ENCODE measurements around the gene AEBP1.

Gene AEBP1

GRCh38 chr7:44076101-44076895, 27.8 kb upstream of the AEBP1 start:
- no peak for DNase-seq (ENCODE audit: extremely low read depth, low read depth)
- TF ChIP-seq, protein P1, sequence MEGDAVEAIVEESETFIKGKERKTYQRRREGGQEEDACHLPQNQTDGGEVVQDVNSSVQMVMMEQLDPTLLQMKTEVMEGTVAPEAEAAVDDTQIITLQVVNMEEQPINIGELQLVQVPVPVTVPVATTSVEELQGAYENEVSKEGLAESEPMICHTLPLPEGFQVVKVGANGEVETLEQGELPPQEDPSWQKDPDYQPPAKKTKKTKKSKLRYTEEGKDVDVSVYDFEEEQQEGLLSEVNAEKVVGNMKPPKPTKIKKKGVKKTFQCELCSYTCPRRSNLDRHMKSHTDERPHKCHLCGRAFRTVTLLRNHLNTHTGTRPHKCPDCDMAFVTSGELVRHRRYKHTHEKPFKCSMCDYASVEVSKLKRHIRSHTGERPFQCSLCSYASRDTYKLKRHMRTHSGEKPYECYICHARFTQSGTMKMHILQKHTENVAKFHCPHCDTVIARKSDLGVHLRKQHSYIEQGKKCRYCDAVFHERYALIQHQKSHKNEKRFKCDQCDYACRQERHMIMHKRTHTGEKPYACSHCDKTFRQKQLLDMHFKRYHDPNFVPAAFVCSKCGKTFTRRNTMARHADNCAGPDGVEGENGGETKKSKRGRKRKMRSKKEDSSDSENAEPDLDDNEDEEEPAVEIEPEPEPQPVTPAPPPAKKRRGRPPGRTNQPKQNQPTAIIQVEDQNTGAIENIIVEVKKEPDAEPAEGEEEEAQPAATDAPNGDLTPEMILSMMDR (IDR thresholded peaks at IDR 0.05; ENCODE audit: low read depth, low read length): no peak

GRCh38 chr7:44077061-44077460, 27.1 kb upstream of the AEBP1 start:
- TF ChIP-seq, protein P1 (IDR thresholded peaks at IDR 0.05; ENCODE audit: low read depth, low read length): no peak
- no peak for DNase-seq (ENCODE audit: extremely low read depth, low read depth)

- TF ChIP-seq, protein P1 (IDR thresholded peaks at IDR 0.05; ENCODE audit: low read depth, low read length): no peak
- no peak for DNase-seq (ENCODE audit: extremely low read depth, low read depth)
Measured at GRCh38 chr7:44077681-44078091, 26.5 kb upstream of the AEBP1 start.

DNA sequence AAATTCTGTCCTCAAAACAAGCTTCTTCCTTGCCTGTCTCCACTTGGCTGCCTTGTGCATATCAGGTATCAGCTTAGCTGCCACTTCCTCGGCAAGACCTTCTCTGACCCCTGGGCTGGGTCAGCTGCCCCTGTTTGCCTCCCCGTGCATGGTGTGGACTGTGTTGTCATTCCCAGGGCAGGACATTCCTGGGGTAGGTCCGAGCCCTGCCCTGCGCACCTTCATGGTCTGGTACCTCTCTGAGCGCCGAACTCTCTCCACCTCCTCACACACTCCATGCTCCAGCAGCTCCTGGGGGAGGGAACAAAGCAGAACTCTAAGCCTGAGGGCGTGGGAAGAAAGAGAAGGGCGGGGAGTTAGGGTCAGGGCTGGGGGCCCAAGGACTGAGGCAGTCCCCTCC, 25.6 kb upstream of the AEBP1 start:
- TF ChIP-seq, protein P1 (IDR thresholded peaks at IDR 0.05; ENCODE audit: low read depth, low read length): no peak
- DNase-seq (ENCODE audit: extremely low read depth, low read depth): no peak

- TF ChIP-seq, protein P1 (IDR thresholded peaks at IDR 0.05; ENCODE audit: low read depth, low read length): no peak
- no peak for DNase-seq (ENCODE audit: extremely low read depth, low read depth)
Measured at GRCh38 chr7:44079331-44080021, 24.7 kb upstream of the AEBP1 start.

DNA sequence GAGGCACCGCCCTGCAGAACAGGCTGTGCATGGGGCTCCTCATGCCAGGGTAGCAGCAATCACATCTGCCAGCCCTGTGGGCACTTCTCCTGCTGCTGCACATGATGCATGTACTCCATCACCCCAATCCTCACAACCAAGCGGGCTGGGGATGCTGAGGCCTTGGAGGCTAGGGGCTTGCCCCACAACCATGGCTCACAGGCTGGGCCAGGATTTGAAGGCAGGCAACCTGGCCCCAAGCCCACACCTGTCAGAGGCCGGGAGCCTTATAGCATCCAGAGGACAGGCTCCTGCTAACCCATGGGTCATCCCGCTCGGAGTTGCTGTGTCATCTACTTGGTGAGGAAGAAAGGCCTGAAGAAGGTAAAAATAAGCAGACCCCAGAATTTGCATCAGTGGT, 24.0 kb upstream of the AEBP1 start:
- TF ChIP-seq, protein P1 (IDR thresholded peaks at IDR 0.05; ENCODE audit: low read depth, low read length): no peak
- DNase-seq (ENCODE audit: extremely low read depth, low read depth): no peak

GRCh38 chr7:44080686-44081265, 23.4 kb upstream of the AEBP1 start:
- DNase-seq (ENCODE audit: extremely low read depth, low read depth): no peak
- TF ChIP-seq, protein P1 (IDR thresholded peaks at IDR 0.05; ENCODE audit: low read depth, low read length): no peak

All from AG09319 (cell line).